HG03342 (cell line): ENCODE results near the gene TIGD7.
A peak's percentile ranks its signal among the peaks of the same experiment; 100 is the strongest.
"Not testable (repeated sequence)": the region's sequence is repeated elsewhere in the genome, so short reads cannot be mapped to it uniquely, and the experiment has no call there.

Experiments used
- ATAC-seq: cut with Tn5 transposase; IDR thresholded peaks from one replicate; pipeline ENCODE4 v1.9.1; 2021; ENCODE audit warnings: mild to moderate bottlenecking, moderate library complexity; ENCODE audit not compliant: unreplicated experiment

TIGD7 gene

DNA sequence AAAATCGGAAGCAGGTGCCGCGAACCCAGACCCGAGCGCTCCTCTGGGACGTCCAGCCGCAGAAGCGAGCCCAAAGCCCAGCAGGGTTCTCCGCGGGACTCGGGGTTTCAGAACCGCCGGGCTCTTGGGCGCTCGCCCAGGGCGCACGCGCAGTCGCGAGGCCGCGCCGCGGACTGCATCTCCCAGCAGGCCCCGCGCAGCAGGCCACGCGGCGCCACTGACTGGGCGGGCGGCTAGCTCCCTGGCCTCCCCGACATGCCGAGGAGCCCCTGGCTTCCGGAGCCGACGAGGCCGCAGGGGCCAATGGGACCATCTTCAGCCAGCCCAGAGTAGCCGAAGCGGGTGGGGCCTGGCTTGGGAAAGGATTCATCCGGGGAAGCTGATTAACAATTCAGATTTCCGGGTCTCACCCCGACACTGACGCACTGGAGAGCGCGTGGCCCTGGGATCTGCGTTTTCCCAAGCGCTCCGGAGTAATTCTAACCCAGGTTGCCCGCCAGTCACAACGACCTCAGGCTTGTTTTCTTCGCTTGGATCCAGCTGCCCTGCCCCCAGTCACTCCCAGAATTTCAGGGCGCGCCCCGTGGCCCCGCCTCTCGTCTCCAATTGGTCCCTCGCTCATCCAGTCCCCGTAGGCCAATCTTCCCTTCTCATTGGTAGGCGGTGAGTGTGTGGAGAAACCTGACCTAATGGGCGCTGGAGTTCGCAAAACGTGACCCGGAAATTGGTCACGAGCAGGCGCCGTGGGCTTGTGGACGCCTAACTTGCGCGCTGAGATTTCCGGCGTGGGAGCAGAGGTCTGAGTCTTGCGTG, 22.3 kb downstream of the TIGD7 start, which contains the start of gene ZNF263:
TSS of gene ZNF263 (plus strand) at position 762 of the 813 bp plus-strand sequence. CDS start 328 bp downstream, outside the sequence.
- peak; percentile 79 for ATAC-seq

DNA sequence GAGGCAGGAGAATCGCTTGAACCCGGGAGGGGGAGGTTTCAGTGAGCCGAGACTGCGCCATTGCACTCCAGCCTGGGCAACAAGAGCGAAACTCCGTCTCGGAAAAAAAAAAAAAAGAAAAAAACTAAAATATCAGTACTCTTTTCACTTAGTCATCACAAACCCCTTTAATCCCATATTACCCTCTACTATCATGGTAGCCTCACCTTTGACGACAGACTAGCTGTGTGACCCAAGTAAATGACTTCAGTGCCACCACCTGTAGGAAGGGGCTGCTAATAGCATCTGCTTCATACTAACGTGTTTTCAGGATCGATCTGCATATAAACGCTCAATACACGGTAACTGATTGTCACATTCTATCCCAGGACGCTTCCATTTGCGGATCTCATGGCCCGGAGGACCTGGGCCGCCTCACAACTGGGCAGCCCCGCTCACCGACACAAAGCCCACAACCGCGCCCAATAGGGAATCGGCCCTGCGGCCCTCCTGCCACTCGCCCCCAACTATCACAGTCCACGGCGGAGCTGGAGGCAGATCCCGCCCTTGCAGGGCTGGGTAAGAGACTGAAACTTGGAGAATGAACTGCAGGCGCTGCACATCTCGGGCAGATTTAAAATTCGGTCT, 23.0 kb downstream of the TIGD7 start:
- peak; percentile 26 for ATAC-seq

DNA sequence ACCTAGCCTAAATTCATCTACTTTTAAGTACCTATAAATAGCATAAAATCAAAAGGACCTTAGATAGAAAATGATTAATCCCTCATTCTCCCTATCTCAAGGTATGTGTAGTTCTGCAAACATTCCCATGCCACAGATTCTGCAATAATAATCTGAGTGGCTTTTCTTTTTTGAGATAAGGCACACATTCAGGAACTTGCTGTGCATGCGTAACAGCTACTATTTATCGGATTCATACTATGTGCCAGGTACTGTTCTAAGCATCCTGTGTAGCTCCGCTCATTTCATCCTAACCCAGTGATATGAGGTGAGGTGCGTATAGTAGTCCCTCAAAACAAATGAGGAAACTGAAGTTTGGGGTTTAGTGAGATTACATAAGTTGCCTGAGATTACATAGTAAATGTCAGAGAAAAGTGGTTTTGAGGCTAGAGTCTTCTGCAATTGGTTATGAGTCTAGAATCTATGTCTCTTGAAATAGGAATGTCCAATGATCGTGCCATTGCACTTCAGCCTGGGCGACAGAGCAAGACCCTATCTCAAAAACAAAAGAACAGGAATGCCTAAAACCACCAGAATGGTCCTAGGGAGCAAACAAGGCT, 23.9 kb downstream of the TIGD7 start:
- no peak for ATAC-seq

DNA sequence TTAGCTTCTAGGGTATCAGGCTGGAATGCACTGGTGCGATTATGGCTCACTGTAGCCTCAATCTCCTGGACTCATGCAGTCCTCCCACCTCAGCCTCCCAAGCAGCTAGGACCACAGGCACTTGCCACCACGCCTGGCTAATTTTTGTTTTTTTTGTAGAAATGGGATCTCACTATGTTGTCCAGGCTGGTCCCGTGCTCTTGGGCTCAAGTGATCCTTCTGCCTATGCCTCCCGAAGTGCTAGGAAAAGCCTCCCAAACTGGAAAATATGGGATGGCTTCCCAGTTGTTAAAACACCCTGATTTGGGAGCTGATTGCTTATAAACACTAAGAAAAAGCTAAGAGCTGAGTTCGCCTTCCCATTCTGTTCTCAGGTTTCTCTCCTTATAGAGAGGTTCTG, 28.6 kb downstream of the TIGD7 start:
- ATAC-seq = no peak

DNA sequence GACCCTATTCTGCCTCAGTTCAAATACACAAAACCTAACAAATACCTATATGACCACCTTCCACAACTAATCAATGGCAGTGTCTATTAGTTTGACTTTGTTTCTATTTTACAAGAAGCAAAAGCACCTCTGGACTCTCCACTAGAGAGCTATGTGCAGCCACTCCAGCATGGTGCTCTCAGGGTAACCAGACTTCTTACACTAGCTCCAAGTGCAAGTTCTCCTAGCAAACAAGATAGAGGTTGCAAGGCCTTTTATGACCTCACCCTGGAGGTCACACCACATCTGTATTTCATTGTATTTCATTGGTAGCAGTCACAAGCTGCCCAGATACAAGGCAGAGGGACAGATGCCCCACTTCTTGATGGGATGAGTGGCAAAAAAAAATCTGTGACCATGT, 30.3 kb downstream of the TIGD7 start:
- ATAC-seq = no peak

DNA sequence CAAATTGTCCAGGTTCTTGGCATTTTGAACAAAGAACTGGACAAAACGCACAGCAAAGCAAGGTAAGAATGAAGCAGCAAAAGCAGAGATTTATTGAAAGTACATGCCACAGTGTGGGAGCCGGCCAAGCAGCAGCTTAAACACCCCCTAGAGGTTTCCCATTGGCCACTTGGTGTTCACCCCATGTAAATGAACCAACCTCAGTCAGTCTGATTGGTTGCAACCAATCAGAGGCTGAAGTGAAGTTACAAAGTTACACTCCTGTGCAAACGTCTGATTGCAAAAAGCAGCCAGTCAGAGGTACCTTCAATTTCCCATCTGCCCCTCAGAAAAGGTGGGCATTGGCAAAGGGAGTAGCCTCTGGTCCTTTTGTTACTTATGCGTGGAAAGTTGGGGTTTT, 30.7 kb downstream of the TIGD7 start:
- no peak for ATAC-seq

DNA sequence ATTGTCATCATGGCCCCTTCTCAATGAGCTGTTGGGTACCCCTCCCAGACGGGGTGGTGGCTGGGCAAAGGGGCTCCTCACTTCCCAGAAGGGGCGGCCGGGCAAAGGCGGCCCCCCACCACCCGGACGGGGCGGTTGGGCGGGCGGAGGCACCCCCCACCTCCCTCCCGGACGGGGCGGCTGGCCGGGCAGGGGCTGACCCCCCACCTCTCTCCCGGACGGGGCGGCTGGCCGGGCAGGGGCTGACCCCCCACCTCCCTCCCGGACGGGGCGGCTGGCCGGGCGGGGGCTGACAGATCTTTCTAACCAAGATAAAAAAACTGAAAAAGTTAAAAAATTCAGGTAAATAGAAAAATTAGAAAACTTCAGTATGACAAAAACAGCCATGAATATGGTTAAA, 33.9 kb downstream of the TIGD7 start:
- not testable (repeated sequence) for ATAC-seq

DNA sequence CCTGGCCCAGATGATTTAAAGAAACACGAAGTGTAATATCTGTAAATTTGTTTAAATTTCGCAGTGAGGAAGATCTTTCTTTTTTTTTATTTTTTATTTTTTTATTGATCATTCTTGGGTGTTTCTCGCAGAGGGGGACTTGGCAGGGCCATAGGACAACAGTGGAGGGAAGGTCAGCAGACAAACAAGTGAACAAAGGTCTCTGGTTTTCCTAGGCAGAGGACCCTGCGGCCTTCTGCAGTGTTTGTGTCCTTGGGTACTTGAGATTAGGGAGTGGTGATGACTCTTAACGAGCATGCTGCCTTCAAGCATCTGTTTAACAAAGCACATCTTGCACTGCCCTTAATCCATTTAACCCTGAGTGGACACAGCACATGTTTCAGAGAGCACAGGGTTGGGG, 34.5 kb downstream of the TIGD7 start:
- ATAC-seq = not testable (repeated sequence)

DNA sequence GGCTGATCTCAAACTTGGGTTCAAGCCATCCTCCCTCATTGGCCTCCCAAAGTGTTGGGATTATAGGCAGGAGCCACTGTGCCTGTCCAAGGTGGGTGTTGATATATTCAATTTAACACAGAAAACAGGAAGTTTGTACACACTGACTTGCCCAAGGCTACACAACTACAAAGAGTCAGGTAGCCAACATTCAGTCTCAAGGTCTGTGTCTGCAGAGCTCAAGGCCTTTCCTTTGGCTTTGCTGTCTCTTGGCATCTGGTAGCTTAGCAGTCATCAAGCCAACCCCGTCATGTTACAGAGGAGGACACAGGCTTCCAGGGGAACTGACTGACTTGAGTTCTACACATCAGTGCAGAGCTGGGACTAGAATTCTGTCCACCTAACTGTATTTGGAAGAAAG, 36.9 kb downstream of the TIGD7 start:
- ATAC-seq = no peak

DNA sequence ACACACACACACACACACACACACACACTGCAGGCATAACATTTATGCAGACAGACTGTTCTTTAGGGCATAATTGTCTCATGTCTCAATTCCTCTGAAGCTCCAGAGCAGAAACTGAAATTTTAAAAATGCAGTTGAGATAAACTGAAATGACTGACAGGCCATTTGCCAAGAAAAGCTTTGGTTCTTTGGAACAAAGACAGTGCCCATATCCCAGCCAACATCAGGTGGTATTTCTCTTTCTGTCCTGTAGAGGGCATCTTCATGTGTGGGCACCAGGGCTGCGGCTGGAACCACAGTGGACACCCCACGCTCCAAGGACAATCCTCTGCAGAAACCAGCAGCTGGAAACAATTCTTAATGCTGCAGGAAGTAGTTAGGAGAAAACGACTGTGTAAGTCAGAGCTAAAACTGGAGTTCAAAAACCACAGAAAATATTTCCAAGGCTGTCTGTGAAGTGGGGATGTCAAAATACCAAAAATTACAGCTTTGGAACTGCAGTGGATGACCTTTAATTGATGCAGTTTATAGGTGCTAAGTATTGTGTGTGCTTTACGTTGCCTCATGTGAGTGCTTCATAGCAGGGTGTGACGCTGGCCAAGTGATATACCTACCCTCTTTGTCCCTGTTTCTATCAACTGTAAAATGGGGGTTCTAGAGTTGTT, 38.2 kb downstream of the TIGD7 start:
- no peak for ATAC-seq

DNA sequence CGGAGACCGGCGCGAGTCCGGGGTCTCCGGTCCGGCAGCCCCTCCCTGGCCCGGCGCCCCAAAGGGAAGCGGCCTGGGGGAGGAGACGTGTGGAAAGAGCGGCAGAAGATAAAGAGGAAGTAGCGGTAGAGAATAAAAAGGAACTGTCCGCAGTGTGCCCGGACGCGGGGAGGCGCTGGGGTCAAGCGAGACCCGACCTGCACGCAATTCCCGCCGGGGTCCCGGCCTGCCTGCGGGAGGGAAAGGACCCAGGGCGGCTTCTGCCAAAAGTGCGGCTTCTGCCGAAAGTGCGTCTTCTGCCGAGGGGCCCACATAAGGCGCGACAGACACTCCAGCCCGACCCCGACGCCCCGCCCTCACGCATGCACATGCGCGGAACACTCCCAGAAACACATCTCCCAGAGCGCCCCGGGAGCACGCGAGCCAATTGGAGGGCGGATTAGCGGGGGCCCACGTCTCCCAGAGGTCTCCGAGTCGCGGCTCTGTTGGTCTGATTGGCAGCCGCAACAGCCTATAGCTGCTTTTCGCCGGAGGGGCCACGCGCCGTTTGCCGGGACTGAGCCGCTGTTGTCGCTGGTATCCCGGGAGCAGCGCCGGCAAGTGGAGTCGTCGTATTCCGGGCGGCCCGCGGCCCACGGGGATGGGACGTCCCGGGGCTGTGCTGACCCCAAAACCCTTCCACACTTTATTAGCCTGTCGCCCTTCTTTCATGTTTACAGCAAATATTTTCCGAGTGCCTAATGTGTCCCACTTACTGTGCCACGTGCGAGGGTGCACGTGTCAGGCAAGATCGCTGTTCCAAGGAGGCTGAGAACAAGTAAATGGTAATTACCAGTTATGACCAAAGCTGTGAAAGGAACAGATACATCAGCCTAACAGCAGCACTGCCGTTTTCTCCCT, 40.8 kb downstream of the TIGD7 start:
- peak; percentile 80 for ATAC-seq

DNA sequence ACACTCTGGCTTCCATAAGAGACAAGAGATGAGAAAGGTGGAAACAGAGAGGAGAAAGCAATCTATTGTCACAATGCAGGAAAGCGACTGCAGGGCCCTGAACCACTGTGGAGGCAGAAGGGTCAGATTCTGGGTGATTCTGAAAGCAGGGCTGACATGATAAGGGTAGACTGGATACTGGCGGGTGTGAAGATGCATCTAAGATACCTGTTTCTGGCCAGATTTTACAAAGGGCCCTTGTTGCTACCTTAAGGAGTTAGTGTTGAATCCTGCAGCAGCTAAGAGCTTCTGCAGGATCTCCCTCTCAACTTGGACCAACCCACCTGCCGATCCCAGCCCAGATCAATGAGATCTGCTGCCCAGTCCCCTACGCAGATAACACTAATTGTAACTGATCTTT, 42.7 kb downstream of the TIGD7 start:
- no peak for ATAC-seq

DNA sequence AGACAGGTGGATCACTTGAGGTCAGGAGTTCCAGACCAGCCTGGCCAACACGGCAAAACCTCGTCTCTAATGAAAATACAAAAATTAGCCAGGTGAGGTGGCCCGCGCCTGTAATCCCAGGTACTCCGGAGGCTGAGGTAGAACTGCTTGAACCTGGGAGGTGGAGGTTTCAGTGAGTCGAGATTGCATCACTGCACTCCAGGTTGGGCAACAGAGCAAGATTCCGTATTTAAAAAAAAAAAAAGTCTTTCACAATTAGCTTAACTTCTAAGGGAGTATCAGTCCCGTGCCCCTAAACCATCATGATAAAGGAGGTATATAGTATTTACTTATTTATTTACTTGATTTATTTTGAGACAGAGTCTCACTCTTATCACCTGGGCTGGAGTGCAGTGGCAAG, 45.4 kb downstream of the TIGD7 start:
- no peak for ATAC-seq

DNA sequence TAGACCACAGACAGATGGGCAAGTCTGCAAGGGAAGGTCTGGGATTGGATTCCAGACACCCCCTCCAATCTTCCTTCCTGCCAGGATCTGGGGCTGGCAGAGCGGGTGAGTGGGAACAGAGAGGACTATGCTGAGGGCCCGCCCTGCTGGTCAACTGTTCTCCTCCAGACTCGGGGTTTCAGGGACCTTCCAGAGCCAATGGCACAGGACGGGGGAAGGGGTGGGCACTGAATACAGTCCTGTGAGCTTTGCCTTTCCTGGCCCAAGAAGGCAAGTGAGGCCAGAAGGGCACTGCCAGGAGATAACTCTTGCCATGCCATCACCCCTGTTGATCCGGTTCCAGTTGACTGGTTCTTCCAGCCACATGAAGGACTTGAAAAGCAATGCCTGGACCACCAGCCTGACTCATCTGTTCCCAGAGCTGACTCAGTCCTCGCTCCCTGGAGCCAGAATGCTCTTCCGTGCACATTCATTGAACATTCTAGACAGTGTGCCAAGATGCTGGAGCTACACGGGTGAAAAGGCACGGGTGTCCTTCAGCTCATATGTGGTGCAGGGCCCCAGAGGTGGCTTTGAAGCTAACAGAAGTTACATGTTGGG, 48.3 kb downstream of the TIGD7 start:
- no peak for ATAC-seq

DNA sequence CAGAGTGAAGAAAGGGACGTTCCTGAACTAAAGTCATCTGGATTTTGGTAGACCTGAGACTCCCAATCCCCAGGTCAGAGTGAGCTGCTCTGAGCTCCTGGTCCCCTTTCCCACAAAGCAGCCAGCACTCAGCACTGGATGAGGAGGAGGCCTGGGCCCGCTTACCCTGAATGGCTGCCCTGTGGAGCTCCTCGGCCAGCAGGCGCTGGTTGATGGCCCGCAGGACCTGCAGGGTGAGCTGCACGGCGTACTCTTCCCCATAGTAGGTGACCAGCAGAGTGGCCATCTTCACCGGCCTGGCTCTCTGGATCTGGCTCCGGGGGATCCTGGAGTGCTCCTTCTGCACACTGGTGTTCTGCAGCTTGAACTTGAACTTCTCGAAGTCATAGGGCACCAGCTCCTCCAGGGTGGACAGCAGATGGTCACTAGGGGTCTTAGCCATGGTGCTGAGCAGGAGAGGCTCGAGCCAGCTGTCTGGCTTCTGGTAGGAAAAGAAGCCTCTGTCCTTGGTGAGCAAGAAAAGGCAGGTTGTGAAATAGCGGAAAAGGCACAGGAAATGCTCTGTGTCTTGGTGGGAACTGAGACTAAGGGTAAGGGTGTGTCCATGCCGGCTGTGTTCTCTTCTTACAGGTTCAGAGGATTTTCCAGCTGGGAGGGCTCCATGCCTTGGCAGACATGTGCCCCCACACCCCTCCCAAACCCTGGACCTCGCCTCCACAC, 48.9 kb downstream of the TIGD7 start, which contains the start of gene MEFV:
TSS of gene MEFV (minus strand) at position 488 of the 720 bp plus-strand sequence. CDS start at position 442, 46 bp downstream.
- no peak for ATAC-seq

DNA sequence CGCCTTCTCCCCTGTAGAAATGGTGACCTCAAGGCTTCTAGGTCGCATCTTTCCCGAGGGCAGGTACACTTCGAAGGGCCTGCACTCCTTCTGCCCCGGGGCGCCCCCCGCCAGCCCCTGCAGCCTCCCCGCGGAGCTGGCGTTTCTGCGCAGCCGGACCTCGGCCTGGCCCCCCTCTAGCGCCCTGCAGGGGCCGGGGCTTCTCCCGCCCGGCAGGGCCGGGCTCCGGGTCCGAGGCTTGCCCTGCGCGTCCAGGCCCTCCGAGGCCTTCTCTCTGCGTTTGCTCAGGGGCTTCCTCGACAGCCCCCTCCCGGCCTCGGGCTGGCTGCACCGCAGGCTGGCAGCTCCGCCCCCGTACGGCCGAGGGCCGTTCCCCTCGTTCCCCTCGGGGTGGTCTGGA, 50.9 kb downstream of the TIGD7 start:
- no peak for ATAC-seq

DNA sequence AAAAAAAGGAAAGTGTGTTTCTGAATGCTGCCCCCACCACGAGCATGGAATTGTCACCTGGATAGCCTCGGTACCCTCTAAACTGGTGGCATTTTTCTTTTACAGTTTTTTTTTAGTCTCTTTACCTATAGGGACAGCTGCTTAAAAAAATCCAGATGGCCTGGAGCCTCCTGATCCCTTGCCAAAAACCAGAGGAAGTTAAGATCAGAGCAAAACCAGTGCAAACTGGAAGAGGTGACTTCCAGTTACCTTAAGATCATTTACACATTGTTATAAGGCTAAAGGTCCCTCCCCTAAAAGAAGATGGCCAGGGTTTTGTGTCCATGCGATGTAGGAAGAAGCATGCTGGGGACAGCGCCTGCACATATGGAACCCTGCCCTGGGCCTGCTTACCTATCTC, 52.3 kb downstream of the TIGD7 start:
- no peak for ATAC-seq

DNA sequence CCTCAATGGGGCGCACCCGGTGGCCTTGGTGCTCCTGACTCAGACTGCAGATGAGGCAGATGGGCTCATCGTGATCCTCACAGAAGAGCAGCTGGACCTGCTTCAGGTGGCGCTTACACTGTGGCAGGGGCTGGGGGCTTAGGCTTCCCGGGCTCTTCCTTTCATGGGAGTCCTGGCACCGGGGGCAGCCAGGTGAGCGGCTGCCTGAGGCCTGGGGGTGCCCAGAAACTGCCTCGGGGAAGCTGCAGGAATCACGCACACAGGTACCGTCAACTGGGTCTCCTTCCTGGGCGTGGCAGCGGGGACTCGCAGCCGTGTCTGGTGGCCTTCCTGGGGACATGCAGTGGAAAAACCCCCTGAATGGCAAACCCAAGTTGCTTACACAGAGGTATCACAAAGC, 55.8 kb downstream of the TIGD7 start:
- ATAC-seq = no peak

DNA sequence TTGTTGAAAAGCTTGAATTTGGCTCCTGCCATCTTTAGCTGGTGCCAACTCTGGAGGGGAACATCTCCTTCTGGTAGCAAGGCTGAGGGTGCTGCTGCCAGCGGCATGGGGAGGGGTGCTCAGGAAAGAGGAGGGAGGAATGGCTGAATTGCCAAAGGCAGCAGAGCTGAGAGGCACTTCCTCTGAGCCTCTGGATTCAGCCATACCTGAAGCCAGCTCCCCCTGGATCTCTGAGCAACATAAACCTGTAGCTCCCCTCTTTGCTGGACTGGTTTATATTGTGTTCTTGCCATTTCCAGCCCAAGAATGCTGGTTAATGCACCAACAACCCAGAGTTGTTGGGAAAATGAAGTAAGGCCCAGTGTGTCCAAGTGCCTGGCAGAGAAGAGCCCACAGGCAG, 56.2 kb downstream of the TIGD7 start:
- ATAC-seq = no peak
